Suprapubic skin (tissue), 4 donors: Measurements from ENCODE around the gene EYA3. TPM values are rescaled to one million over a fixed set of nuclear protein-coding genes. Genes with fewer than 3 reads are reported as not detected.

Experiments used
- DNase-seq, 2 donors: peaks; one replicate each; pipeline ENCODE4 v3.0.0-alpha.2; 2019; ENCODE audit warnings: low spot score in 2 of 2
- H3K27ac ChIP-seq: fragments of 200-600 bp; sonication (generic); one replicate; pipeline ENCODE4 v1.5.1; 2019
- H3K27me3 ChIP-seq: fragments of 200-600 bp; sonication (generic); one replicate; pipeline ENCODE4 v1.5.1; 2019
- H3K36me3 ChIP-seq: fragments of 200-600 bp; sonication (generic); one replicate; pipeline ENCODE4 v1.5.1; 2019
- H3K4me1 ChIP-seq: fragments of 200-600 bp; sonication (generic); one replicate; pipeline ENCODE4 v1.5.1; 2019
- H3K4me3 ChIP-seq: fragments of 200-600 bp; sonication (generic); one replicate; pipeline ENCODE4 v1.5.1; 2019; ENCODE audit warnings: mild to moderate bottlenecking
- H3K9me3 ChIP-seq: fragments of 200-600 bp; sonication (generic); one replicate; pipeline ENCODE4 v1.5.1; 2019
- CTCF ChIP-seq, 2 donors: fragments of 200-600 bp in 1 of 2; fragments of 450-650 bp in 1 of 2; sonication (generic) in 1 of 2; IDR thresholded peaks; one replicate each; pipeline ENCODE4 v1.5.1; 2016 to 2019; ENCODE audit warnings: antibody characterized with exemption in 2 of 2, mild to moderate bottlenecking in 1 of 2, moderate library complexity in 1 of 2
- EP300 ChIP-seq: sonication (generic); formaldehyde crosslinking; IDR thresholded peaks from one replicate; pipeline ENCODE4 v1.6.1; 2017; ENCODE audit warnings: antibody characterized with exemption
- POLR2A ChIP-seq, 2 donors: fragments of 450-650 bp; IDR thresholded peaks; one replicate each; pipeline ENCODE4 v1.6.1; 2017; ENCODE audit warnings: antibody characterized with exemption in 2 of 2, mild to moderate bottlenecking in 2 of 2, moderate library complexity in 2 of 2
- POLR2AphosphoS5 ChIP-seq, 3 donors: sonication (generic); formaldehyde crosslinking; IDR thresholded peaks; one replicate each; pipeline ENCODE4 v1.6.1; 2017; ENCODE audit warnings: antibody characterized with exemption in 3 of 3
- whole genome bisulfite sequencing: methylation state at CpG from one replicate; pipeline ENCODE4 v1.1.5; 2018; 5-methylcytosine and 5-hydroxymethylcytosine counted together
- total RNA-seq, 4 donors: library from RNA; depleted of rRNA; stranded (reverse); fragments of >200 nt; gene quantifications; one replicate each; pipeline ENCODE4 v1.1.0, GENCODE V29; 2016

The EYA3 gene
- total RNA-seq, 4 donors from 2014 or later: 15.4 to 20.3 (median 17.2) TPM

GRCh38 chr1:28091043-28091781, 2.8 kb upstream of the EYA3 start:
- Histone ChIP-seq H3K27me3 (no peaks in the 10 kb centered on the region), H3K36me3 (no peaks in the 10 kb centered on the region), H3K4me3 (no peak overlapping the region), H3K9me3 (no peaks in the 10 kb centered on the region), H3K4me1 (peaks cover 21% of the 10 kb centered on the region), H3K27ac (no peak overlapping the region)
- 37% methylated on average over 6 of the region's 6 CpGs for WGBS
- no peak for DNase-seq
- no peak for TF ChIP-seq POLR2A (IDR thresholded peaks at IDR 0.05)
- TF ChIP-seq EP300: no peak
- no peak for TF ChIP-seq POLR2AphosphoS5 (IDR thresholded peaks at IDR 0.05)
- TF ChIP-seq CTCF (IDR thresholded peaks at IDR 0.05): peak; percentile 69 to 74

GRCh38 chr1:28087614-28088167, 719 bp downstream of the EYA3 start:
- Histone ChIP-seq H3K36me3 (no peaks in the 10 kb centered on the region), H3K4me1 (peaks cover 29% of the 10 kb centered on the region), H3K27ac (peak overlapping the region; percentile 91), H3K9me3 (no peaks in the 10 kb centered on the region), H3K4me3 (peak overlapping the region; percentile 70), H3K27me3 (no peaks in the 10 kb centered on the region)
- no peak for DNase-seq
- TF ChIP-seq CTCF (IDR thresholded peaks at IDR 0.05): no peak
- TF ChIP-seq POLR2AphosphoS5 (IDR thresholded peaks at IDR 0.05): no peak
- TF ChIP-seq EP300: no peak
- no peak for TF ChIP-seq POLR2A (IDR thresholded peaks at IDR 0.05)
- WGBS: 3% methylated on average over 16 of the region's 16 CpGs

- Histone ChIP-seq H3K9me3 (no peaks in the 10 kb centered on the region), H3K27ac (no peak overlapping the region), H3K27me3 (no peaks in the 10 kb centered on the region), H3K4me3 (no peak overlapping the region), H3K36me3 (no peaks in the 10 kb centered on the region), H3K4me1 (peaks cover 29% of the 10 kb centered on the region)
- no peak for TF ChIP-seq POLR2AphosphoS5 (IDR thresholded peaks at IDR 0.05)
- WGBS: 91% methylated on average over 1 of the region's 1 CpG
- DNase-seq: no peak
Measured at GRCh38 chr1:28086651-28087050, 1.8 kb downstream of the EYA3 start.

- no peak for DNase-seq
- peaks cover 29% of the 10 kb centered on the region for H3K4me1 ChIP-seq
- H3K27ac ChIP-seq: no peak overlapping the region
- no peaks in the 10 kb centered on the region for H3K36me3 ChIP-seq
- no peaks in the 10 kb centered on the region for H3K9me3 ChIP-seq
- WGBS: 84% methylated on average over 5 of the region's 5 CpGs
- TF ChIP-seq CTCF (IDR thresholded peaks at IDR 0.05) (no peak), POLR2AphosphoS5 (IDR thresholded peaks at IDR 0.05) (no peak), EP300 (no peak)
- H3K4me3 ChIP-seq: no peak overlapping the region
- H3K27me3 ChIP-seq: no peaks in the 10 kb centered on the region
Measured at GRCh38 chr1:28085129-28085528, 3.3 kb downstream of the EYA3 start.

GRCh38 chr1:28083876-28084275, 4.5 kb downstream of the EYA3 start:
- Histone ChIP-seq H3K27ac (no peak overlapping the region), H3K27me3 (no peaks in the 10 kb centered on the region), H3K36me3 (no peaks in the 10 kb centered on the region), H3K9me3 (no peaks in the 10 kb centered on the region), H3K4me1 (peaks cover 26% of the 10 kb centered on the region), H3K4me3 (no peak overlapping the region)
- WGBS: 41% methylated on average over 1 of the region's 1 CpG
- no peak for DNase-seq
- no peak for TF ChIP-seq CTCF (IDR thresholded peaks at IDR 0.05)
- TF ChIP-seq POLR2AphosphoS5 (IDR thresholded peaks at IDR 0.05): no peak
- no peak for TF ChIP-seq POLR2A (IDR thresholded peaks at IDR 0.05)
- TF ChIP-seq EP300: no peak
